Psoas muscle (tissue), 8 donors: ENCODE measurements around the gene GSTK1. TPM values are rescaled to one million over a fixed set of nuclear protein-coding genes. Genes with fewer than 3 reads are reported as not detected.

ENCODE experiments used
- ATAC-seq, 4 donors: fragments of 200-7000 bp; cut with Tn5 transposase; one replicate each; pipeline ENCODE4 v1.9.1; 2020; ENCODE audit warnings: moderate library complexity in 3 of 4, mild to moderate bottlenecking in 2 of 4
- DNase-seq, 2 donors: peaks; one replicate each; pipeline ENCODE4 v3.0.0-alpha.2; 2020
- H3K27ac ChIP-seq: fragments of 200-600 bp; one replicate; pipeline ENCODE4 v1.8.0; 2022
- H3K27me3 ChIP-seq, 3 donors: fragments of 200-600 bp in 1 of 3; one replicate each; pipeline versions ENCODE4 v1.6.1 to v1.8.0; 2013 to 2022; ENCODE audit warnings: low read length in 2 of 3, mild to moderate bottlenecking in 2 of 3, moderate library complexity in 1 of 3; ENCODE audit not compliant: insufficient read depth in 3 of 3
- H3K36me3 ChIP-seq, 2 donors: fragments of 200-600 bp in 1 of 2; one replicate each; pipeline versions ENCODE4 v1.6.1 to v1.8.0; 2013 to 2022; ENCODE audit warnings: low read depth in 1 of 2, mild to moderate bottlenecking in 1 of 2, moderate library complexity in 1 of 2; ENCODE audit not compliant: insufficient read depth in 1 of 2
- H3K4me1 ChIP-seq: fragments of 200-600 bp; one replicate; pipeline ENCODE4 v1.8.0; 2022
- H3K4me3 ChIP-seq: fragments of 200-600 bp; one replicate; pipeline ENCODE4 v1.8.0; 2022; ENCODE audit warnings: mild to moderate bottlenecking
- H3K9me3 ChIP-seq: fragments of 200-600 bp; one replicate; pipeline ENCODE4 v1.8.0; 2022
- CTCF ChIP-seq: fragments of 200-600 bp; IDR thresholded peaks from one replicate; pipeline ENCODE4 v1.8.0; 2022; ENCODE audit warnings: antibody characterized with exemption
- WGBS, 3 donors: extraction: QIAGEN DNeasy Blood & Tissue Kit; methylation state at CpG; one replicate each; pipeline versions ENCODE4 v1.1.6 to v1.1.7; 2013; 5-methylcytosine and 5-hydroxymethylcytosine counted together
- intact Hi-C, 2 donors: fragments of 100-400 bp; cut with DNase I; formaldehyde crosslinking; loops; one replicate each; pipeline versions ENCODE4 v1.11.0 to v1.14.2; 2022
- polyA plus RNA-seq, 3 donors: library from polyadenylated mRNA; stranded (reverse); fragments of 200-250 nt; gene quantifications; one replicate each; pipeline ENCODE4 v1.2.3, GENCODE V29; 2013
- total RNA-seq, 4 donors: library from RNA; stranded (reverse); fragmentation: NEBNext Ultra II Directional in 2 of 4; extraction: Animal tissue kit (Norgen Biotek cat#: 25700) in 2 of 4; gene quantifications; one replicate each; pipeline versions ENCODE4 v1.2.1 to v1.2.4, GENCODE V29; 2021 to 2023
- donor health status: healthy with polysubstance abuse.
- donor health status: DM: no; HTN: no; CAD: no; lungs with moderate emphysema.
- donor health status: Bipolar disorder and iron deficiency.
- donor health status: healthy.
- donor health status: DM: yes; HTN: yes; CAD: no.
- donor health status: DM: no; HTN: no; CAD: no.
- donor health status: DM: no; HTN: no; CAD: no.
- donor health status: DM: yes; HTN: yes; CAD: no.

The GSTK1 gene
- total and polyA plus RNA-seq, 7 donors, result 65.1 to 129 (median 93.9) TPM

DNA sequence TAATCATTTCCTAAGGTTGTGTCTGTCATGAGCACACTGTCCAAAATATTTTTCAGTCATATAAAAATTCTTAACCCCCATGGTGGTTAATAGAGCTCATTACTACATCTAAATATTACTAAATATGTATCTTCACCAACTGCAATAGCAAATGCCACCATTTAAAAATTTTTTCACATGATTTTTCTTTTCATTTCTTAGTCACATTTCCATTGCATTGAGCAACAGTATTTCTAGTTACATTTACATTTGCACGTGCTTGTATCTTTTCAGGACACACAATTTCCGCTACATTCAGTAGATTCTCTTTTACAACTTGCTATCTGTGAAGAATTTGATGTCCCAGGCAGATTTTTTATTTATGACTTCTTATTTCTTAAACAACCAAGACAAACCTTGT lies 46.6 kb upstream of the GSTK1 start:
- intact Hi-C loops, result loop anchor here in 1 of 2 donors (10.0 kb wide), 1 partner anchor 362 kb away; the partner anchor contains the start of gene EPHB6
- DNase-seq (no peak), ATAC-seq (no peak)
- no peak for TF ChIP-seq CTCF
- H3K4me3 ChIP-seq, result no peak overlapping the region
- H3K27ac ChIP-seq, result no peak overlapping the region
- no peaks in the 10 kb centered on the region for H3K36me3 ChIP-seq
- WGBS, 3 donors, result 88 to 97% (median 90%) methylated on average over 2 of the region's 2 CpGs
- peaks cover 2% of the 10 kb centered on the region for H3K9me3 ChIP-seq
- H3K4me1 ChIP-seq, result no peaks in the 10 kb centered on the region
- no peaks in the 10 kb centered on the region for H3K27me3 ChIP-seq

DNA sequence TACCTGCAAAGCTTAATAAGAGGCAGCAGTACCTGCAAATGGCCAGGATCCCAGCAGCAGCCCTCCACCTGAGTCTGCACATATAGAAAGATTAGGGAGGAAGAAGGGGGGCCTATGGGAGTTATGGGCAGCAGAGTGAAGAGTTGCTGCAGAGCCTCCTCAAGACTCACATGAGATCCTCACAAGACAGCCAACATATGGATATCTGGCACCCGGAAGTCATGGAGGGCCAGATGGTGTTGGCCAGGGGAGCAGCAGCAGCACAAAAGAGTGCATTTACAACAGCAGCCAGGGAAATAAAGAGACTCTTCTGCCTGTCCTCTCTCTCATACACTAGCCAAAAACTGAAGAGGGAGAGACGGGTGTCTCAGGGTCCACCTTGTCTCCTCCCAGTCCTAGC lies 45.4 kb upstream of the GSTK1 start:
- no peaks in the 10 kb centered on the region for H3K27me3 ChIP-seq
- intact Hi-C loops, result loop anchor here in 1 of 2 donors (10.0 kb wide), 1 partner anchor 363 kb away; the partner anchor contains the start of gene EPHB6
- no peaks in the 10 kb centered on the region for H3K9me3 ChIP-seq
- no peaks in the 10 kb centered on the region for H3K4me1 ChIP-seq
- 48 to 77% (median 59%) methylated on average over 2 of the region's 2 CpGs for WGBS, 3 donors
- H3K27ac ChIP-seq, result no peak overlapping the region
- DNase-seq (no peak), ATAC-seq (no peak)
- H3K4me3 ChIP-seq, result no peak overlapping the region
- no peak for TF ChIP-seq CTCF
- no peaks in the 10 kb centered on the region for H3K36me3 ChIP-seq

DNA sequence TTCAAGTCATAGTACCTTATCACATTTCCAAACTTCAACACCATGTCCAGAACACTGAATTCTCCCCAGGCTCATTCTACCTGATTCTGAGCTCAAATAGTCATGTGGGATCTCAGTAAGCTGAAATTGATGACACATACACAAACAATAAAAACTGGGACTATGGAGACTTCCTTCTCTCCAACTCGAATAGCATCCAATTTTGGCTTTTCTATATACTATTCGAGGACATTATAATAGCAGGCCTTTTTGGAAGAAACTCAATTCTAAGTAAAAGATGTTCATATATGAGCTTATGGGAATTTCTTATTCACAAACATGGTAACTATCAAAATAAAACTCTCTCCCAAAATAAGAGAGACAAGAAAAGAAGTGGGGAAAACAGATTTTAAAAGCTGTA lies 42.0 kb upstream of the GSTK1 start:
- H3K9me3 ChIP-seq, result no peaks in the 10 kb centered on the region
- no peak overlapping the region for H3K27ac ChIP-seq
- WGBS, 3 donors, result 68 to 75% (median 70%) methylated on average over 2 of the region's 2 CpGs

DNA sequence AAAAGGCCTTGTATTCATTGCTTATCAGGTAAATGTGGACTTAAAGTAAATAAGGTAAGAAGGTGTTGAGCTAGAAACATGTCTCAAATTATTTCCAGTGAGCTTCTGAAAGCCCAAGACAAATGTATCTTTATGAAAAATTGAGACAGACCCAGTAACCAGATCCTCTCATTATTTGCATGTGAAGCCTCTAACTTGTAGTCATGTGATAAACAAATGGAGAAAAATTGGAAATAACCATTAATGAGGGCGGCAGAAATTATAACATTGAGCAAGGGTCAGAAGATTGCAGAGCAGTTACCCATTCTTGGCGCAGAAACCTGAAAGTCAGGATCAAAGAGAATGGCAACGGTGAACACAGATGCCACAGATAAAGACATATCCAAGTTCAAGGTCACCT lies 41.5 kb upstream of the GSTK1 start, which contains the start of gene TAS2R40:
TAS2R40 (plus strand) TSS at position 301 of the 400 bp plus-strand sequence; CDS start at position 343, 42 bp downstream.
- DNase-seq (no peak), ATAC-seq (no peak)
- H3K4me1 ChIP-seq, result no peaks in the 10 kb centered on the region
- no peak within 1 kb of the TSS for H3K27ac ChIP-seq
- no peaks in the 10 kb centered on the region for H3K36me3 ChIP-seq
- H3K27me3 ChIP-seq, result no peaks in the 10 kb centered on the region
- H3K9me3 ChIP-seq, result no peaks in the 10 kb centered on the region
- intact Hi-C loops, result no loop called here
- WGBS, 3 donors, result 85 to 92% (median 86%) methylated on average over 3 of the region's 3 CpGs
- no peak within 1 kb of the TSS for H3K4me3 ChIP-seq
- TF ChIP-seq CTCF, result no peak

More for the DNA sequence above, 42.0 kb upstream of the GSTK1 start:
- Histone ChIP-seq H3K27me3 (no peaks in the 10 kb centered on the region), H3K4me3 (no peak overlapping the region), H3K4me1 (no peaks in the 10 kb centered on the region), H3K36me3 (no peaks in the 10 kb centered on the region)
- no peak for ATAC-seq
- no peak for TF ChIP-seq CTCF
- DNase-seq, result no peak
- intact Hi-C loops, result no loop called here

DNA sequence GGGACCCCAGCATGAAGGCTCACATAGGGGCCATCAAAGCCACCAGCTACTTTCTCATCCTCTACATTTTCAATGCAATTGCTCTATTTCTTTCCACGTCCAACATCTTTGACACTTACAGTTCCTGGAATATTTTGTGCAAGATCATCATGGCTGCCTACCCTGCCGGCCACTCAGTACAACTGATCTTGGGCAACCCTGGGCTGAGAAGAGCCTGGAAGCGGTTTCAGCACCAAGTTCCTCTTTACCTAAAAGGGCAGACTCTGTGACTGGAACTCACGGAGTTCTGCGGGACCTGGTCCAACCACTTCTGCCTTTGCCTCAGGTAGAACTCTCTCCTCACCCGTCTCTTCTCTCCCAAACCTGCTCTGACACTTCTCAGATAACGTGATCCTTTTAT lies 40.5 kb upstream of the GSTK1 start:
- 86 to 89% (median 86%) methylated on average over 7 of the region's 7 CpGs for WGBS, 3 donors

More for the DNA sequence above, 40.5 kb upstream of the GSTK1 start:
- H3K4me1 ChIP-seq, result no peaks in the 10 kb centered on the region
- intact Hi-C loops, result no loop called here
- DNase-seq (no peak), ATAC-seq (no peak)
- no peaks in the 10 kb centered on the region for H3K27me3 ChIP-seq
- H3K27ac ChIP-seq, result no peak overlapping the region
- H3K9me3 ChIP-seq, result no peaks in the 10 kb centered on the region
- H3K36me3 ChIP-seq, result no peaks in the 10 kb centered on the region
- no peak overlapping the region for H3K4me3 ChIP-seq
- TF ChIP-seq CTCF, result no peak
